ENCODE data around the gene CADM1. TPM values are rescaled to one million over a fixed set of nuclear protein-coding genes. Genes with fewer than 3 reads are reported as not detected.

Gene CADM1
- total RNA-seq, 1 experiment from 2014 or later: 534 TPM

GRCh38 chr11:115345361-115345760 lies 158.9 kb downstream of the CADM1 start:
- intact Hi-C loops (cut with micrococcal nuclease; ENCODE audit: unreplicated experiment): no loop called here
- CTCF ChIA-PET: interaction anchor here (0.6 to 0.9 kb wide), 2 partner anchors 105 to 159 kb away, joined by 4 to 7 read pairs; partner anchors contain the start of gene CADM1
- Mint-ChIP-seq H3K27ac (ENCODE audit: unreplicated experiment) (no peak overlapping the region), H3K9me3 (ENCODE audit: unreplicated experiment) (no peaks in the 10 kb centered on the region), H3K27me3 (ENCODE audit: insufficient read depth, unreplicated experiment) (no peaks in the 10 kb centered on the region), H3K4me1 (ENCODE audit: low read depth, unreplicated experiment) (peaks cover 18% of the 10 kb centered on the region), H3K4me3 (ENCODE audit: unreplicated experiment) (no peak overlapping the region), H3K36me3 (ENCODE audit: insufficient read depth, unreplicated experiment) (peaks cover 27% of the 10 kb centered on the region)
- no peak overlapping the region for H3K4me3 ChIP-seq (ENCODE audit: low read depth, low read length)
- POLR2A ChIA-PET: no interaction called here
- no peaks in the 10 kb centered on the region for H3K36me3 ChIP-seq (ENCODE audit: control insufficient read depth, insufficient read depth, low read length)
- H3K27me3 ChIP-seq (replicated peaks; ENCODE audit: control insufficient read depth, insufficient read depth, low read length): no peaks in the 10 kb centered on the region
- no peak for TF ChIP-seq CTCF (IDR thresholded peaks at IDR 0.05; ENCODE audit: insufficient read depth in 1 of 2, low read depth in 1 of 2, low read length in 1 of 2, severe bottlenecking in 1 of 2, unreplicated experiment in 1 of 2)
- H3K9me3 ChIP-seq: no peaks in the 10 kb centered on the region
- H3K4me1 ChIP-seq: peaks cover 24% of the 10 kb centered on the region
- BruUV-seq (replicated peaks): no TSS peak
- no peak for DNase-seq

GRCh38 chr11:115344846-115345245 lies 159.4 kb downstream of the CADM1 start:
- H3K4me1 ChIP-seq: peaks cover 24% of the 10 kb centered on the region
- no TSS peak for BruUV-seq (replicated peaks)
- DNase-seq: no peak
- H3K36me3 ChIP-seq (ENCODE audit: control insufficient read depth, insufficient read depth, low read length): no peaks in the 10 kb centered on the region
- intact Hi-C loops (cut with micrococcal nuclease; ENCODE audit: unreplicated experiment): no loop called here
- Mint-ChIP-seq H3K9me3 (ENCODE audit: unreplicated experiment) (no peaks in the 10 kb centered on the region), H3K27me3 (ENCODE audit: insufficient read depth, unreplicated experiment) (no peaks in the 10 kb centered on the region), H3K36me3 (ENCODE audit: insufficient read depth, unreplicated experiment) (peaks cover 24% of the 10 kb centered on the region), H3K4me1 (ENCODE audit: low read depth, unreplicated experiment) (peaks cover 18% of the 10 kb centered on the region), H3K4me3 (ENCODE audit: unreplicated experiment) (no peak overlapping the region), H3K27ac (ENCODE audit: unreplicated experiment) (no peak overlapping the region)
- POLR2A ChIA-PET: no interaction called here
- no peak overlapping the region for H3K4me3 ChIP-seq (ENCODE audit: low read depth, low read length)
- CTCF ChIA-PET: interaction anchor here (0.6 kb wide), 1 partner anchor 105 kb away, joined by 4 read pairs; no protein-coding TSS in a partner anchor
- TF ChIP-seq CTCF (IDR thresholded peaks at IDR 0.05; ENCODE audit: insufficient read depth in 1 of 2, low read depth in 1 of 2, low read length in 1 of 2, severe bottlenecking in 1 of 2, unreplicated experiment in 1 of 2): no peak
- H3K9me3 ChIP-seq: no peaks in the 10 kb centered on the region
- H3K27me3 ChIP-seq (replicated peaks; ENCODE audit: control insufficient read depth, insufficient read depth, low read length): no peaks in the 10 kb centered on the region

DNA sequence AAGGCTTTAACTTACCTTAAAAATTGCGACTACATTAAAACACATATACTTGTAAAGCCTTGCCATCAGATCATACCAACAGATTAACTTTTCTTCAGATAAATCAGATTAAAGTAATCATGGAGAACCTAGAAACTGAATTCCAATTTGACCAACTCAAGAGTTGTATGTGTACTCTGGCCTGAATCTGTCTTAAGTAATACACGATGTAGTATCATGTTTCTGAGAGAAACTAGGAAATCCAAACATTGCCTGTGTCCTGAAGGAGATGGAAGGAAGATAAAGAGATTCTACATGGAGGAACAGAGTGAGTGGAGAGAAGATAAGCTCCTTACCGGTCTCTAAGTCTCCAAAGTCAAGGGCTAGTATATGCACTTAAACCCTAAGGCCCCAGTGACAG lies 162.1 kb downstream of the CADM1 start:
- no peak for TF ChIP-seq CTCF (IDR thresholded peaks at IDR 0.05; ENCODE audit: insufficient read depth in 1 of 2, low read depth in 1 of 2, low read length in 1 of 2, severe bottlenecking in 1 of 2, unreplicated experiment in 1 of 2)
- POLR2A ChIA-PET: no interaction called here
- Mint-ChIP-seq H3K9me3 (ENCODE audit: unreplicated experiment) (no peaks in the 10 kb centered on the region), H3K27ac (ENCODE audit: unreplicated experiment) (no peak overlapping the region), H3K4me3 (ENCODE audit: unreplicated experiment) (no peak overlapping the region), H3K36me3 (ENCODE audit: insufficient read depth, unreplicated experiment) (peaks cover 18% of the 10 kb centered on the region), H3K4me1 (ENCODE audit: low read depth, unreplicated experiment) (peaks cover 18% of the 10 kb centered on the region), H3K27me3 (ENCODE audit: insufficient read depth, unreplicated experiment) (no peaks in the 10 kb centered on the region)
- H3K9me3 ChIP-seq: no peaks in the 10 kb centered on the region
- no peaks in the 10 kb centered on the region for H3K36me3 ChIP-seq (ENCODE audit: control insufficient read depth, insufficient read depth, low read length)
- peaks cover 24% of the 10 kb centered on the region for H3K4me1 ChIP-seq
- BruUV-seq (replicated peaks): no TSS peak
- CTCF ChIA-PET: no interaction called here
- intact Hi-C loops (cut with micrococcal nuclease; ENCODE audit: unreplicated experiment): no loop called here
- DNase-seq: no peak
- H3K27me3 ChIP-seq (replicated peaks; ENCODE audit: control insufficient read depth, insufficient read depth, low read length): no peaks in the 10 kb centered on the region
- no peak overlapping the region for H3K4me3 ChIP-seq (ENCODE audit: low read depth, low read length)

Measured in Caco-2 (cell line).